GM12878 (cell line): ENCODE measurements around the gene CNTN4. TPM values are rescaled to one million over a fixed set of nuclear protein-coding genes. Genes with fewer than 3 reads are reported as not detected.

ENCODE experiments used
- ATAC-seq: fragments of 200-7000 bp; cut with Tn5 transposase; 3 replicates; pipeline ENCODE4 v1.9.1; 2020; ENCODE audit warnings: mild to moderate bottlenecking, moderate library complexity
- BruUV-seq: library from RNA; stranded (reverse); fragments of 400-500 nt; replicated peaks from 2 replicates; lab custom pipeline; 2021; lab: Mats Ljungman, UMichigan
- CTCF ChIA-PET: fragments of 300-600 bp; sonication (Branson Sonifier 250); formaldehyde crosslinking; extraction: SDS; loops from one replicate; lab custom pipeline; 2021; ENCODE audit warnings: inconsistent platforms; lab: Yijun Ruan, JAX
- POLR2A ChIA-PET: fragments of 350-600 bp; formaldehyde crosslinking; extraction: SDS; loops from one replicate; lab custom pipeline; 2021; ENCODE audit warnings: inconsistent platforms; lab: Charles Lee
- RAD21 ChIA-PET: fragments of 300-600 bp; sonication (Branson Sonifier 250); formaldehyde crosslinking; loops from one replicate; lab custom pipeline; 2023; ENCODE audit warnings: antibody characterized with exemption; ENCODE audit not compliant: unreplicated experiment; lab: Charles Lee
- SMC1A ChIA-PET: fragments of 300-600 bp; sonication (Branson Sonifier 250); formaldehyde crosslinking; loops from one replicate; lab custom pipeline; 2023; ENCODE audit not compliant: unreplicated experiment, uncharacterized antibody; lab: Charles Lee
- DNase-seq: peaks from one replicate; pipeline ENCODE4 v3.0.0-alpha.2; 2011; ENCODE audit warnings: low read depth, low spot score
- FAIRE-seq: peaks from 3 replicates; lab custom pipeline; 2011; peaks lifted over from hg19 to GRCh38; lab: Jason Lieb, UNC
- H2AFZ ChIP-seq: 2 replicates; pipeline ENCODE4 v1.6.0; 2011; ENCODE audit warnings: low read depth, low read length, control low read depth; ENCODE audit not compliant: control insufficient read depth
- H3K27ac ChIP-seq: 2 replicates; pipeline ENCODE4 v1.5.1; 2011; ENCODE audit warnings: control low read depth; ENCODE audit not compliant: control insufficient read depth, insufficient read depth
- H3K27me3 ChIP-seq, 2 experiments: replicated peaks in 1 of 2; 2 replicates each; pipeline versions ENCODE4 v1.6.0 to v1.6.1; 2011; ENCODE audit warnings: low read length in 1 of 2; ENCODE audit not compliant: control insufficient read depth in 2 of 2, insufficient read depth in 2 of 2
- H3K36me3 ChIP-seq, 2 experiments: 2 replicates each; pipeline ENCODE4 v1.5.1; 2011; ENCODE audit warnings: low read length in 1 of 2; ENCODE audit not compliant: control insufficient read depth in 2 of 2, insufficient read depth in 2 of 2
- H3K4me1 ChIP-seq: 2 replicates; pipeline ENCODE4 v1.6.1; 2011; ENCODE audit warnings: mild to moderate bottlenecking, low read length, moderate library complexity, mixed read lengths; ENCODE audit not compliant: control insufficient read depth, insufficient read depth
- H3K4me2 ChIP-seq: 2 replicates; pipeline ENCODE4 v1.6.0; 2011; ENCODE audit warnings: control low read depth; ENCODE audit not compliant: control insufficient read depth, insufficient read depth
- H3K4me3 ChIP-seq: fragments of 200-600 bp; sonication (generic); 2 replicates; pipeline ENCODE4 v1.5.1; 2016
- H3K79me2 ChIP-seq: 2 replicates; pipeline ENCODE4 v1.6.0; 2011; ENCODE audit warnings: low read length; ENCODE audit not compliant: control insufficient read depth, insufficient read depth
- H3K9ac ChIP-seq: 2 replicates; pipeline ENCODE4 v1.8.0; 2011; ENCODE audit warnings: low read length, control low read depth, mixed read lengths; ENCODE audit not compliant: control insufficient read depth, insufficient read depth
- H3K9me3 ChIP-seq: replicated peaks from 3 replicates; pipeline ENCODE4 v1.5.1; 2011; ENCODE audit warnings: mild to moderate bottlenecking, low read length; ENCODE audit not compliant: control insufficient read depth, insufficient read depth
- H4K20me1 ChIP-seq: 2 replicates; pipeline ENCODE4 v1.6.0; 2011; ENCODE audit not compliant: control insufficient read depth, insufficient read depth
- ATF7 ChIP-seq: fragments of 450-650 bp; IDR thresholded peaks from 2 replicates; pipeline ENCODE4 v1.6.1; 2016; ENCODE audit warnings: low read depth, mild to moderate bottlenecking
- BACH1 ChIP-seq: fragments of 450-650 bp; IDR thresholded peaks from 2 replicates; pipeline ENCODE4 v1.6.1; 2017; ENCODE audit warnings: mild to moderate bottlenecking, borderline replicate concordance
- BCL11A ChIP-seq: IDR thresholded peaks from 2 replicates; pipeline ENCODE4 v1.6.1; 2011; ENCODE audit warnings: low read depth, low read length
- HDGF ChIP-seq: fragments of 450-650 bp; IDR thresholded peaks from 2 replicates; pipeline ENCODE4 v1.6.1; 2016; ENCODE audit warnings: antibody characterized with exemption
- IRF4 ChIP-seq: IDR thresholded peaks from 2 replicates; pipeline ENCODE4 v1.6.1; 2011; ENCODE audit warnings: low read depth, low read length
- JUNB ChIP-seq: IDR thresholded peaks from 2 replicates; pipeline ENCODE4 v1.6.1; 2016; ENCODE audit warnings: antibody characterized with exemption, mild to moderate bottlenecking
- MYB ChIP-seq: fragments of 150-350 bp; IDR thresholded peaks from 2 replicates; pipeline ENCODE4 v1.6.1; 2014; ENCODE audit warnings: mild to moderate bottlenecking, low read depth, low read length, borderline replicate concordance
- MYC ChIP-seq: IDR thresholded peaks from 2 replicates; pipeline ENCODE4 v1.6.1; 2011; ENCODE audit warnings: mild to moderate bottlenecking, low read length, moderate library complexity, inconsistent platforms; ENCODE audit not compliant: insufficient read depth, insufficient replicate concordance, insufficient read length, severe bottlenecking
- NFYA ChIP-seq: IDR thresholded peaks from 2 replicates; pipeline ENCODE4 v1.6.1; 2011; ENCODE audit warnings: low read depth, mild to moderate bottlenecking, low read length, improper control_type of control experiment, borderline replicate concordance
- PBX3 ChIP-seq: IDR thresholded peaks from 2 replicates; pipeline ENCODE4 v1.6.1; 2011; ENCODE audit warnings: mild to moderate bottlenecking, low read depth, low read length, moderate library complexity; ENCODE audit not compliant: insufficient replicate concordance
- PML ChIP-seq: IDR thresholded peaks from 2 replicates; pipeline ENCODE4 v1.6.1; 2012; ENCODE audit warnings: low read length, inconsistent platforms
- POLR2AphosphoS5 ChIP-seq: IDR thresholded peaks from 2 replicates; pipeline ENCODE4 v1.6.1; 2011; ENCODE audit warnings: mild to moderate bottlenecking, low read length, inconsistent platforms
- RUNX3 ChIP-seq: IDR thresholded peaks from 2 replicates; pipeline ENCODE4 v1.6.1; 2012; ENCODE audit warnings: low read length, inconsistent platforms
- ZNF622 ChIP-seq: fragments of 450-650 bp; IDR thresholded peaks from 2 replicates; pipeline ENCODE4 v1.6.1; 2017; ENCODE audit warnings: mild to moderate bottlenecking, inconsistent platforms
- WGBS: methylation state at CpG from one replicate; pipeline ENCODE4 v1.1.6; 2016; ENCODE audit warnings: low lambda C conversion rate; ENCODE audit not compliant: insufficient replicate concordance, insufficient coverage; ENCODE audit errors: missing lambda C conversion rate; 5-methylcytosine and 5-hydroxymethylcytosine counted together
- in situ Hi-C: fragments of 300-500 bp; cut with MboI; formaldehyde crosslinking; loops from 9 replicates; pipeline ENCODE4 v1.14.3; 2018; ENCODE audit warnings: mixed read lengths
- intact Hi-C: fragments of 100-400 bp; cut with micrococcal nuclease; formaldehyde crosslinking; loops from one replicate; pipeline ENCODE4 v1.14.2; 2022; ENCODE audit not compliant: unreplicated experiment
- polyA plus RNA-seq, 11 experiments: library from polyadenylated mRNA; depleted of rRNA in 4 of 11; unstranded in 6 of 11; stranded (reverse) in 5 of 11; fragments of >200 nt; fragmentation: Nextera tagmentation in 4 of 11; fragmentation: Illumina TruSeq in 1 of 11; extraction: Ambion mirVana in 4 of 11; extraction: Trizol in 1 of 11; gene quantifications; 1 replicate in 1 of 11; 2 replicates in 10 of 11; pipeline versions ENCODE4 v1.2.1 to v1.2.3, GENCODE V29; 2011 to 2016; ENCODE audit warnings: inconsistent platforms in 2 of 11, missing spikeins in 2 of 11, low read depth in 1 of 11
- total RNA-seq, 4 experiments: library from RNA; depleted of rRNA in 3 of 4; stranded (reverse); fragments of >200 nt in 3 of 4; fragmentation: Illumina TruSeq in 1 of 4; extraction: Trizol in 1 of 4; gene quantifications; 2 replicates each; pipeline versions ENCODE4 v1.2.1 to v1.2.3, GENCODE V29; 2013 to 2021
- TF ChIP-seq, protein P1 (sequence below): fragments of 450-650 bp; IDR thresholded peaks from 2 replicates; pipeline ENCODE4 v1.6.1; 2017; ENCODE audit warnings: antibody characterized with exemption, mild to moderate bottlenecking, moderate library complexity
- TF ChIP-seq, protein P2 (sequence below): fragments of 450-650 bp; IDR thresholded peaks from 2 replicates; pipeline ENCODE4 v1.6.1; 2017; ENCODE audit warnings: mild to moderate bottlenecking, moderate library complexity

Gene CNTN4
- total and polyA plus RNA-seq, 10 of the 15 experiments (the other 5 are each of a cell fraction or from before 2014, with no cell fraction given): 0.05 to 0.43 (median 0.15) TPM; not detected in 1

- no peak for FAIRE-seq
- no peaks in the 10 kb centered on the region for H3K79me2 ChIP-seq
- H3K27me3 ChIP-seq: no peaks in the 10 kb centered on the region
- ChIA-PET CTCF (no interaction called here), SMC1A (no interaction called here), POLR2A (no interaction called here), RAD21 (no interaction called here)
- no peak overlapping the region for H3K9ac ChIP-seq
- BruUV-seq: no TSS peak
- in situ Hi-C loops (no loop called here), intact Hi-C loops (no loop called here)
- H3K4me2 ChIP-seq: no peak overlapping the region
- H3K9me3 ChIP-seq: no peaks in the 10 kb centered on the region; the same call in 2 of the 3 replicates
- DNase-seq: no peak
- no peak overlapping the region for H3K4me3 ChIP-seq
- TF ChIP-seq MYB (no peak), BCL11A (no peak), PBX3 (no peak), IRF4 (no peak), BACH1 (no peak), NFYA (no peak), HDGF (no peak), RUNX3 (no peak), MYC (no peak), ATF7 (no peak), POLR2AphosphoS5 (no peak), JUNB (no peak), ZNF622 (no peak), PML (no peak)
- TF ChIP-seq, protein P1, sequence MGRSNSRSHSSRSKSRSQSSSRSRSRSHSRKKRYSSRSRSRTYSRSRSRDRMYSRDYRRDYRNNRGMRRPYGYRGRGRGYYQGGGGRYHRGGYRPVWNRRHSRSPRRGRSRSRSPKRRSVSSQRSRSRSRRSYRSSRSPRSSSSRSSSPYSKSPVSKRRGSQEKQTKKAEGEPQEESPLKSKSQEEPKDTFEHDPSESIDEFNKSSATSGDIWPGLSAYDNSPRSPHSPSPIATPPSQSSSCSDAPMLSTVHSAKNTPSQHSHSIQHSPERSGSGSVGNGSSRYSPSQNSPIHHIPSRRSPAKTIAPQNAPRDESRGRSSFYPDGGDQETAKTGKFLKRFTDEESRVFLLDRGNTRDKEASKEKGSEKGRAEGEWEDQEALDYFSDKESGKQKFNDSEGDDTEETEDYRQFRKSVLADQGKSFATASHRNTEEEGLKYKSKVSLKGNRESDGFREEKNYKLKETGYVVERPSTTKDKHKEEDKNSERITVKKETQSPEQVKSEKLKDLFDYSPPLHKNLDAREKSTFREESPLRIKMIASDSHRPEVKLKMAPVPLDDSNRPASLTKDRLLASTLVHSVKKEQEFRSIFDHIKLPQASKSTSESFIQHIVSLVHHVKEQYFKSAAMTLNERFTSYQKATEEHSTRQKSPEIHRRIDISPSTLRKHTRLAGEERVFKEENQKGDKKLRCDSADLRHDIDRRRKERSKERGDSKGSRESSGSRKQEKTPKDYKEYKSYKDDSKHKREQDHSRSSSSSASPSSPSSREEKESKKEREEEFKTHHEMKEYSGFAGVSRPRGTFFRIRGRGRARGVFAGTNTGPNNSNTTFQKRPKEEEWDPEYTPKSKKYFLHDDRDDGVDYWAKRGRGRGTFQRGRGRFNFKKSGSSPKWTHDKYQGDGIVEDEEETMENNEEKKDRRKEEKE: no peak
- TF ChIP-seq, protein P2, sequence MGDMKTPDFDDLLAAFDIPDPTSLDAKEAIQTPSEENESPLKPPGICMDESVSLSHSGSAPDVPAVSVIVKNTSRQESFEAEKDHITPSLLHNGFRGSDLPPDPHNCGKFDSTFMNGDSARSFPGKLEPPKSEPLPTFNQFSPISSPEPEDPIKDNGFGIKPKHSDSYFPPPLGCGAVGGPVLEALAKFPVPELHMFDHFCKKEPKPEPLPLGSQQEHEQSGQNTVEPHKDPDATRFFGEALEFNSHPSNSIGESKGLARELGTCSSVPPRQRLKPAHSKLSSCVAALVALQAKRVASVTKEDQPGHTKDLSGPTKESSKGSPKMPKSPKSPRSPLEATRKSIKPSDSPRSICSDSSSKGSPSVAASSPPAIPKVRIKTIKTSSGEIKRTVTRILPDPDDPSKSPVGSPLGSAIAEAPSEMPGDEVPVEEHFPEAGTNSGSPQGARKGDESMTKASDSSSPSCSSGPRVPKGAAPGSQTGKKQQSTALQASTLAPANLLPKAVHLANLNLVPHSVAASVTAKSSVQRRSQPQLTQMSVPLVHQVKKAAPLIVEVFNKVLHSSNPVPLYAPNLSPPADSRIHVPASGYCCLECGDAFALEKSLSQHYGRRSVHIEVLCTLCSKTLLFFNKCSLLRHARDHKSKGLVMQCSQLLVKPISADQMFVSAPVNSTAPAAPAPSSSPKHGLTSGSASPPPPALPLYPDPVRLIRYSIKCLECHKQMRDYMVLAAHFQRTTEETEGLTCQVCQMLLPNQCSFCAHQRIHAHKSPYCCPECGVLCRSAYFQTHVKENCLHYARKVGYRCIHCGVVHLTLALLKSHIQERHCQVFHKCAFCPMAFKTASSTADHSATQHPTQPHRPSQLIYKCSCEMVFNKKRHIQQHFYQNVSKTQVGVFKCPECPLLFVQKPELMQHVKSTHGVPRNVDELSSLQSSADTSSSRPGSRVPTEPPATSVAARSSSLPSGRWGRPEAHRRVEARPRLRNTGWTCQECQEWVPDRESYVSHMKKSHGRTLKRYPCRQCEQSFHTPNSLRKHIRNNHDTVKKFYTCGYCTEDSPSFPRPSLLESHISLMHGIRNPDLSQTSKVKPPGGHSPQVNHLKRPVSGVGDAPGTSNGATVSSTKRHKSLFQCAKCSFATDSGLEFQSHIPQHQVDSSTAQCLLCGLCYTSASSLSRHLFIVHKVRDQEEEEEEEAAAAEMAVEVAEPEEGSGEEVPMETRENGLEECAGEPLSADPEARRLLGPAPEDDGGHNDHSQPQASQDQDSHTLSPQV: no peak
- no peak overlapping the region for H2AFZ ChIP-seq
- no peaks in the 10 kb centered on the region for H3K4me1 ChIP-seq
- no peak overlapping the region for H3K27ac ChIP-seq
- no peaks in the 10 kb centered on the region for H3K36me3 ChIP-seq
- H4K20me1 ChIP-seq: no peaks in the 10 kb centered on the region
- no peak for ATAC-seq
- WGBS: 0% methylated on average over 1 of the region's 1 CpG
Measured at GRCh38 chr3:3059645-3060044, 961.0 kb downstream of the CNTN4 start.
